NCI-H524 (cell line): ENCODE measurements around the gene PPM1H.
A peak's percentile ranks its signal among the peaks of the same experiment; 100 is the strongest.

ENCODE experiments used
- DNase-seq, 2 experiments: peaks; one replicate each; lab custom pipeline; 2025; lab: John Stamatoyannopoulos, UW

The PPM1H gene

DNA sequence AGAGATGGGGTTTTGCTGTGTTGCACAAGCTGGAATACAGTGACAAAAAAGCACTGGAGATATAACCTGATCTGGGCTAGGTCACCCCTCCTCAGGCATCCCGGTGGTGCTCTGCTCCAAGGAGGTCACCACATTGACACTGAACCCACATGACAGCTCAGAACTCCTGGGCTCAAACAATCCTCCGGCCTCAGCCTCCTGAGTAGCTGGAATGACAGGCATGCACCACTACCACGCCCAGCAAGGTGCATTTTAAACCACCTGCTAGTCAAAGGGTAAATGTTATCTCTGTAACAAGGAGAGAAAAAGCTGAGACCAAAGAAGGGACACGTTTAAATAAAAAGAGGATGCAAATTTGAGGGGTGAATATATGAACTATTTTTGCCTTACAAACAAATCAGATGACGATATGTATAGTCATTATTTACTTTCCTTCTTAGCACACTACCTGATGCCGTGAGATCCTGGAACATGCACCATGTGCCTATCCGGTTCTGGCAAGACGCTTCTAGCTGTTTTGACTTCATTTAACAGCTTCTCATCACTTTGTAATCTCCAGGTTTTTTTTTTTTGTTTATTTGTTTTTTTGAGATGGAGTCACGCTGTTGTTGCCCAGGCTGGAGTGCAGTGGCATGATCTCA lies 135.1 kb downstream of the PPM1H start:
- no peak for DNase-seq

DNA sequence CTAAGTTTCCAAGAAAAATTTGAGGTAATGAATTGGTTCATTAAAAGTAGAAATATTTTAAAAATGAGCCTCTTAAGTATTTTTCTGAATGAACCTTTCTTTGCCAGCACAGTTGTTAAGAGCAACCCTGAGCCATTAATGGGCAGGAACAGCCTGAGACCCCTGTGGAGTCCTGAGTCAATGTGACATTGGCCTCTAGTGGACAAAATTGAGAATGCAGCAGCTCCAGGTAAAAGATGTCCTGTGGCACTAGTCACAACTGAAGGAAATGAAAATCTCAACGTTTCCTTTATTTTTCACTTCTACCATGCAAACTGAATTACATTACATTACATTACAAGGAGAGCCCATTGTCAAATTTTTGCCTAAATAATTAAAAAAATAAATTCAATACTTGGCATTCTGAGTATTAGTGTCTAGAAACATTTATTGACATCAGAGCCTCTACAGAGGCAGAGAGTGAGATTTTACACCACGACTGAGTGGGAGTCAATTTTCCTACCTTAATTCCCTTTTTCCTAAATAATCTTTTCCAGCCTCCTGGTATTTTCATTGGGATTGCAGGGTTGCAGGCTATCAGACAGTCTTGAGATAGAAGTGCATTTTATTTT lies 135.7 kb downstream of the PPM1H start:
- peak; percentile 61 to 80 for DNase-seq

DNA sequence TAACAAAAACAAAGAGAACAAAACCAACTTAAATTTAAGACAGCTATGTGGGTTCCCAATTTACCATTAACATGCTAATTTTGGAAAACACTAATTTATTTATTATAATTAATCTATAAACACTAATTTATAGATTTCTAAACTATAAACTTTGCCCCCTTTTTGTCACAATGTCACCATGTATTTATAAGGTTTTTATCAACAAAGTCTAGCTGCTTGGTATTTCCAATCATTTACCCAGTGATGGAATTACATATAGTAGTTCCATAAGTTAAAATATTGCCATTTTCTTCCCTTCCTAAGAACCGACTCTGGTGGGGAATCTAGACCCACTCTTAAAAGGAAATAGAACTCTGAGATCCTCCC lies 140.7 kb downstream of the PPM1H start:
- no peak for DNase-seq

DNA sequence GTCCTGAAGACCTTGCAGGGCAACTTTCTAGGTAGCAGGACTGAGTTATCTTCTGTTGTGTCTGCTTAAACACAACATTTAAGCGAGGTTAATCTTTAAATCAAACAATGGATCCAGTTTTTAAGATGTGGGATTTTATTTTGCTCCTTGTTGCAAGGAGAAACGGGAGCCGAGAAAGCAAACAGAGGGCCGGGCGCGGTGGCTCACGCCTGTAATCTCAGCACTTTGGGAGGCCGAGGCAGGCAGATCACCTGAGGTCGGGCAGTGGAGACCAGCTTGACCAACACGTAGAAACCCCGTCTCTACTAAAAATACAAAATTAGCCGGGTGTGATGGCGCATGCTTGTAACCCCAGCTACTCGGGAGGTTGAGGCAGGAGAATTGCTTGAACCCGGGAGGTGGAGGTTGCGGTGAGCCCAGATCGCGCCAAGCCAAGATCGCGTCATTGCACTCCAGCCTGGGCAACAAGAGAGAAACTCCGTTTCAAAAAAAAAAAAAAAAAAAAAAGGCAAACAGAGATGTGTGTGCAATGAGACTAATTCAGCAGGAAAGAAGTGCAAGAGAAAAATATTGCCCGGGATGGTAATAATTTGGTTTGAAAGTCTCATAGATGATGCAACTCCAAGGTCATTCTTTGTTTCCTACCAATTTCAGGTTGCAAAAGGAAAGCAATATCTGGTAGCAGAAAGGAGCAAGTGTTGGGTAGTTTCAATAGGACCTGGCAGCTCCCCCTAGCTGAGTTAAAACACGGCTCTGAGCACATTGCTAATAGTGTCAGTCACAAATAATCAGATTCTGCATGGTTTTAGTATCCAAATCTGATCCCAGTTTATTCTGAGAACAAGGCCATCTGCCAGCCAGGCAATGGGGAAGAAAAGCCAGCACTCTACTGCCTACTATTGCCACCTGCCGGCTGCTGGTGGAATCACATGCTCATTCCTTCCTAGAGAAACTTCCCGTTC lies 141.4 kb downstream of the PPM1H start:
- DNase-seq = peak; percentile 74 to 96

DNA sequence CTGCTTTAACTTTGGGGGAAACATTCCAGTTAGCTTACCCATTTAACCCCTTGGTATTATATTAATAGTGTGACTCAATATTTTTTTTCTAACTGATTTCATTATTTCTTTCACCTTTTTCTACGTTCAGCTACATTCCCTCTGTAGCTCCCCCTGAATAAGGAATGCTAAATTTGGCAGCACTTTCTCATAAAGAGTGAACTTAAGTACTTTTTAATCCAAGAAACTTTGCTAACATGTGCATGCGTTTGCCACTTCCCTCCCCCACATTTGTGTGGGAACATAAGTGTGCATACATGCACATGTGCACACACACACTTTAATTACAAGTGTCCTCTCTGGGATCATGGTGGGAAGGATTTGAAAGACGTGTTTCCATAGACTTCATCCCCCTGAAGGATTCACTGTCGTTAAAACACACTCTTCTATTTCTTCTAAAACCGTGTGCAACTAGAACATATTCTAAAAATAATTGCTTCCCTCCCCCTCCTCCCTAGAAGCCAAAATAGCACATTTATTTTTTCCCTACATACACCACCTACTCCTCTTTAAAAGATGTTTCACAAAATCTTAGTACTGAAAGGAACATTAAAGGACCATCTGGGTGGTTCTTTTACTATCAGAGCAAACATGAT lies 142.6 kb downstream of the PPM1H start:
- no peak for DNase-seq

DNA sequence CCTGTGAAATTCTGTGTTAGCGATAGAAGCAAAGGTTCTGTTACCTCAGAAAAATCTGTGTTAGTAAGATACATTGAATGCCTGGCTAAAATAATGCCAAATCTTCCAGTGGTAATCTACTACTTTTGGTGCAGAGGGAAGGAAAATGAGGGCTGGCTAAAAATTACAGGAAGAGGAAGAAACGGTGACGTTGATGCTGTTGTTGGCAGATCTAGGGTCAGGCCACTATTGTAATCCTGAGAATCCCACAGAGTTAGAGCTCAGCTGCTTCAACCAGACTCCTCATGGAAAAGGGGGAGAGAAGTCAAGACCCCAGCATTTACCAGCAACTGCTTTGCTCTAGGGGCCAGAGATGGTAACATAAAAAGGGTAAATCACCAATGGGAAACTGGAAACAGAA lies 145.1 kb downstream of the PPM1H start:
- DNase-seq = no peak

DNA sequence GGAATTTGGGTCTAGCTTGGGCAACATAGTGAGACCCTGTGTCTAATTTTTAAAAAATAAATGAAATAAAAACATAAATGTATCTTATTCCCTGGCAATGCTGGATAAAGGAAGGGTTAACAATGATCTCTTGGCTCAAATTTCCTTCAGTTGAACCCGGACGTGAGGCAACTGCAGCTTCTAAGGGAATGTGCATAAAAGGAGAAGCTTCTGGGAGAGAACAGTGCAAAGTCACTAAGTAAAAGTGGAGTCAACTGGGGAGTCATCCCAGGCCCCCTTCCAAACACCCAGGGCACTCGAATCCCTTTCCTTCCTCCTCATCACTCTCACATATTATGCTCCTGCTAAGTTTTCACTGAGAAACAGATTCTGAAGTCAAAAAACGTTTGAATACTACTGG lies 147.3 kb downstream of the PPM1H start:
- DNase-seq = no peak

DNA sequence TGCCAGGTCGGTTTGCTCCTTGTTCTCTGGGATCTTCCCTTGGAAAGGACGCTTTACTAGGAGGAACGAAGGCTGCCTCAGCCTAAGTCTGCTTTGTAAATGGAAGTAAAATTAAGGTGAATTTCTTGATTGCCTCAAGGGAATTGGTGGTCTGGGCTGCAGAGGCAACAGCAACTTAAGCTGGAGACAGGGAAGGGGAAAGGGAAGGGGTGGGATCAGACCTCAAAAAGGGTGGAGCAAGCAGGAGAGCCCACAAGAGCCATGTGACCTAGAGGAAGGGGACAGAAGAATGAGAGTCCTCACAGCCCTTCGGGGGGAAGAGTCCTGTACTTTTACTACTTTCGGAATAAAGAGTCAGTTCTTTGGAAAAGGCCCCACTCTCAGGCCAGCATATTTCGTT lies 147.9 kb downstream of the PPM1H start:
- no peak for DNase-seq

DNA sequence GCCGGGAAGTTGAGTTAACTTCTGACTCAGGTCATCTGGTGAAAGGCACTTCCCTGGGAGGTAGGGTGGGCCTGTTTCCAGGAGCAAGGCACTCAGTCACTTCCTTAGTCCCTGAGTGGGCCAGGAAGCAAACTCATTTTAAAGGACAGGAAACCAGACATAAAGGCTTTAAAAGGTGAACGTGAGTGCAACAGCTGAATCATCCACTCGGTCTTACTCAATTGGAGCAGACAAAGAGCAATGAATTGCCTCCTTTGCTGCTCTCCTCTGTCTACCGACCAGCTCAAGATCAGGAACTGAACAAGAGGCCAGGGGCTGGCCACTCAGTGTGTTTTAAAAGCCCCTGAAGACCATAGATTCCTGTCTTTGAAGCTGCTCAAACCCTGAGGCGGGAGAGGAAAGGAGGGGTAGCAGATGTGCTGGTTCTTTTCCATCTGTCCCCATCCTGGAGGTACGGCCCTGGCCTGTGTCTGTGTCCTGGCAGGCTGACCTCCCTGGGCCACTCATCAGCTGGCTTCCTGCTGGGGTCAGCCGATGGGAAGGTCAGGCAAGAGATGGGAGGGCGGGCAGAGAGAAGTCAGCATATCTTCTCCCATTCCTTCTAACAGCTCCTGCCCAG lies 148.9 kb downstream of the PPM1H start:
- DNase-seq = no peak

DNA sequence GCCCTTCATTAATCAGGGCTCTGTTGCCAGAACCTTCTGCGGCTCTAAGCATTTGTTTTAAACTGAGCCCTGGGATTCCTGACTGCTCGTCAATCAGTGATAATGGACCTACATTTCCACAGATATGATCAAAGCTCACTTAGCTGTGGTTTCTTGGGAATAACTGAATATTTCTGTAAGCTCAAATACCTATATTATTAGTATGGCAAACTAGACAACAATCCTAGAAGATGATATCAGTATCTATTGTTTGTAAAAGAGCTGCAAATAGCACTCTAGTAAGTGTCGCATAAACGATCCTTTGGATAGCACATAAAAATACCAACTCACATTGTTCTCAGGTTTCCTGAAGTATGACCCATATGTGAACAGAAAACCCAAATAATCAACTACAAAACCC lies 150.4 kb downstream of the PPM1H start:
- no peak for DNase-seq

DNA sequence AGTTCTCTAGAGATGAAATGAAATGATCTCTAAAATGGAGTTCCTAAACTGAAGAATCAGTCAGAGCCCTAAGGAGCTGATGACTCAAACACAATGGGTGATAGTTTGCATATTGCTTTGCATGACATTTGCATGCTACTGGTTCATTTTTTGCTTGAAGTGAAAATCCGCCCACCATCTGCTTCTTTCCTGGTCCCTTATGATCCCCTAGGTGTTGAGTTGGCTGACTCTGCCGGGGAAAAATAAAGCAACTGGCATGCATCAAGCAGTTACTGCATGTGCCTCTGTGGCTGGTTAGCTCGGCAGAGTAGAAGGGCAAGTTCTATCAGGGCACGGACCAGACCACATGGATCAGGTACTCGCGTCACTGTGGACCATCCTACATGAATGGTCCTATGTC lies 151.1 kb downstream of the PPM1H start:
- DNase-seq = peak in 1 of 2 experiments; percentile 15

DNA sequence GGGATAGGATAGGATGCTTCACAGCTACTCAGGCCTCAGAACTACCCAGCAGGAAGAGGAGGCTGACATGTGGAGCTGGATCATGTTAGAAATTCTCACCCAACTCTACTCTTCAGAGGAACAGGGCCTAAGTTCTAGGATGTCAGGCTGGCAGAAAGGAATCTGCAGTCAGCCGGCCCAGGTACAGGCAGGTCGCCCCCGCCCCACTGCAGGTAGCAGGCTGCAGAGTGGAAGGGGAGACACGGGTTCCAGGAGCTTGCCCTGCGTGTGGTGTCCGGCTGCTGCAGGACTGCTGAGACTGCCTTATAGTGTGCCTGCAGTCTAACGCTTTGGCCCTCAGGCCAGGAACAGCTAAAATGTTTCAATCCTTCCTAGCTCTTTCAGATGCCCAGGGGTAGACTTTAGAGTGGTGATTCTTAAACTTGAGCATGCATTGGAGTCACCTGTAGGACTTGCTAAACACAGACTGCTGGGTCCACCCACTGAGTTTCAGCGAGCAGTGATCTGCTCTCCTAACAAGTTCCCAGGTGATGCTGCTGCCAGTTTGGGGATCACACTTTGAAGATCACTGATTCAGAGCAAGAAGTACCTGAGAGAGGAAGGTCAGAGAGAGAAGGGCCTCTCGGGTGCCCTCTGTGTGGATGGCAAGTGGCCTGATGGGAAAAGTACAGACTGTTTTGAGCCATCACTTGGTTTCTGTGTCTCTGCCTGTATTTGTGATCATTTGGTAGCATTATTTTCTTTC lies 153.6 kb downstream of the PPM1H start:
- DNase-seq = no peak

DNA sequence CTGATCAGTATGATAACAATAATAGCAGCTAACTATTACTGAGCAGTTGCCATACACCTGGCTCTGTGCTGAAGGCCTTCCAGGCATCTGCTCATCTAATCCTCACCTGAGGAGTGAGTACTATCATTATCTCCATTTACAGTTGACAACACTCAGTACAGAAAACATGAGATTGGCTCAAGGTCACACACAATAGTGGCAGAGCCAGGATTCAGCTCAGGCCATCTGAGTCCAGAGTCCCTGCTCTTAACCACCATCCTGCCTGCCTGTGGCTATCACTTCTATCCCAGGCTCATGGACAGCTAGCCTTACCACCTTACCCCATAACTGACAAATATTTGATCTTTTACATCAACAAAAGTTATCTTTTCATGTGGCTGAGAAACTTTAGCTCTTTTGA lies 155.5 kb downstream of the PPM1H start:
- DNase-seq = no peak

DNA sequence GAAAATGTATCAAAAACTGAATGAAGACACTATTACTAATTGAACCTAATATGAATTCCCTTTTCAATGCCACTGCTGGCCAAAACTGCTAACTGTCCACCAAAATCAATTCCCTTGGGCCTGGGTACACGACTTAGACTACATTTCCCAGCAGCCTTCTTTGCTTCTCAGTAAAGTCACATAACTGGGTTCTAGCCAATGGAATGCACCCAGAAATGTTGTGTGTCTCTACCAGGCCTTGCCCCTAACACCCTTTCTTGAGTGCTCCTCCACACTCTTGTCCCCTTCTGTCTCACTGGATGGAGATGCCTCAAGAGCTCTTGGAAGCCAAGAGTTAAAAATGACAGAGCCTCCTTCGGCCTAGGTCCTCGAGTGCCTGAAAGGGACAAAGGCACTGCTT lies 156.8 kb downstream of the PPM1H start:
- DNase-seq = no peak

DNA sequence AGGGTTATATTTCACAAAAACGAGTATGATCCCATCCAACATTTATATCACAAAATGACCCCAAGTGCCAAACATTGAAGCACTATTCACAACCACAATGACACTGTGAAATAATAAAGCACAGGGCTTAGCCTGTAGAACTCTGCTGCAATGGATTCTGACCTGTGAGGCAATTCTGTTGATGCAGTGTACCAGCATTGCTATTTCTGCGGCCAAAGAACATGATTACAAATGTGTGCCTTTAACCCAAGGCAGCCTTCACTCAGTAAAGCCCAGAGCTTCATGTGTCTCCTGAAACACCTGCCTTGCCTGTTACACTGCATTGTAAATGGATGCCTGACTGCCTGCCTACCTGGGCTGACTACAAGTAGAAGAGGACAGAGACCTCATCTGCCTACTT lies 158.0 kb downstream of the PPM1H start:
- DNase-seq = no peak

DNA sequence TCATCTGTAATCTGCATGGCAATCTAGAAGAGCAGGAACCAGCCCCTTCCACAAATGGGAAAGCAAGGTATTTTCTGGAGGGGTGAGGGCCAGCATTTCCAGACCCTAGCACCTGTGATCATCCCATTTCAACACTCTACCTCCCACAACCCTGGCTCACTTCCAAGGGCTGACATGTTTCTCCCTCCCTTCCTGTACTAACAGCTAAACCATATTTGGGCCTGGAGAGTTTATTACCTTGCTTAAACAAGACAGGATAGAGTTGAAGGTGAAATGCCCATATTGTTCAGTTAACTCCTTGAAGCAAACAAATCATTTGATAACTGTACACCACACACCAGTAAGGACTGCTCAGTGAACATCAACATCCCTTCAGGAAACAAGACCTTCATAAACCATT lies 158.4 kb downstream of the PPM1H start:
- DNase-seq = no peak

DNA sequence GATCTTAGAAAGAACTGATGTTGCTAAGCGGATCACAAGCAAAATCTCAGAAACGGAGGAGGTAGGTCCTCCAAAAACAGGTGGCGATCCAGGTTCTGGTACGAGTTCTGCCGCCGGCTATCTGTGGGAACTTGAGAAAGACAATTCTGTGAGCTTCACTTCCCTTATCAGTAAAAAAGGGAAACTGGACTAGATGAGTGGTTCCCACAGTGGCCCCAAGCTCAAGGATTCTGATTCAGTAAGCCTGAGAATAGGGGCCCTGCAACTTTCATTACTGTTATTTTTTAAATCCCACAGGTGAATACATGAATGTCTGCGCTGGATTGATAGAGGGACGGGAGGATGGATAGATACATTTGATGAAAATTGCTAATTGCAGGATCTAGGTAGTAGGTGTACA lies 160.2 kb downstream of the PPM1H start:
- DNase-seq = no peak

DNA sequence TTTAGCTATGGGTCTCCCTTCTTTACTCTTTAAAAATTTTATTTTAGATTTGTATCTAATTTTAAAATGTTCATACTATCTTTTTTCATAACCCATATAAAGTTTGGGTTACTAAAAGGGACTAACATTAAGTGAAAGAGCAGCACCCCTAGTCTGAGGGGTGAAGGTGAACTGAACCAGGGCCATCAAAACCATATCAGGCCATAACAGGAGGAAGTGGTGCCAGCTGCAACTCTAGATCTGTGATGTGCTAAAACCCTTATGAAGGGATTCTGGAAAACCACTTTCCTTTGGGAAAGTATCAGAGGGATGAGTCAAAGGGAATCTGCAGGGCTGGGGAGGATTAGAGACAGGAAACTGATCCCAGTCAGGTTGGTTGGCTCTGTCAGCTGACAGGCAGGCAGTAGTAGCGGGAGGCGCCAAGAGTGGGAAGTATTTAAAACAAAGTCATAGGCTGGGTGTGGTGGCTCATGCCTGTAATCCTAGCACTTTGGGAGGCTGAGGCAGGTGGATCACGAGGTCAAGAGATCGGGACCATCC lies 162.5 kb downstream of the PPM1H start:
- DNase-seq = no peak

DNA sequence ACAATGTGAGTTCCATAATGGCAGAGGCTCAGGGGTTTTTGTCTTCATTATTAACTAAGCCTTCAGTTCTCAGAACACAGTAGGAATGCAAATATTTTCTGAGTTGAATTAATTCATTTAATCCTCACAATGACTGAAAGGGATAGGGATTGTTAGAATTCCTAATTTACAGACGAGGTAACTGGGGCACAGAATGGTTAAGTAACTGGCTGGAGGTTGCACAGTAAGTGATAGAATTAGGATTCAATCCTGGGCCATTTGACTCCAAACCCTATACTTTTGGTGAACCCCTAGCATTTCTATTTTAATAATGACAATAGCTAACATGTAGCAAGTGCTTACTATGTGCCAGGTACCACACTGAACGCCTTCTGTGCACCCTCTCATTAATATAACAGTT lies 163.1 kb downstream of the PPM1H start:
- no peak for DNase-seq

DNA sequence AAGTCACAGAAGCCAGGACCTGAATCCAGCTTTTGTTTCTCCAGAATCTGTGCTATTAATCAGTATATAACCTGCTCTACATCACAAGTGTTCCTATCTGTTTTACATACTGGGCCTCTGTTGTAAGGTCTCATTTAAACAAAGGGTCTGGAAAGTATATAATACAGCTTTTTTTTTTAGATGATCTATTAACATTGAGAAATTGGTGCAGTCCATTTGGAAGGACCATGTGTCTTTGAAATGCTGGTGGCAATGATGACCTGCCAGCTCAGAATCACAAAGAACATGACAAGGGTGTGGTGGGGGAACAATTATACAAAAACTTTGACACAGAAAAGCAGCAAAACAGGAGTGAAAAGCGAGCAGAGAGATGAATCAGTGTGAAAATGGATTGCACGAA lies 164.6 kb downstream of the PPM1H start:
- no peak for DNase-seq

DNA sequence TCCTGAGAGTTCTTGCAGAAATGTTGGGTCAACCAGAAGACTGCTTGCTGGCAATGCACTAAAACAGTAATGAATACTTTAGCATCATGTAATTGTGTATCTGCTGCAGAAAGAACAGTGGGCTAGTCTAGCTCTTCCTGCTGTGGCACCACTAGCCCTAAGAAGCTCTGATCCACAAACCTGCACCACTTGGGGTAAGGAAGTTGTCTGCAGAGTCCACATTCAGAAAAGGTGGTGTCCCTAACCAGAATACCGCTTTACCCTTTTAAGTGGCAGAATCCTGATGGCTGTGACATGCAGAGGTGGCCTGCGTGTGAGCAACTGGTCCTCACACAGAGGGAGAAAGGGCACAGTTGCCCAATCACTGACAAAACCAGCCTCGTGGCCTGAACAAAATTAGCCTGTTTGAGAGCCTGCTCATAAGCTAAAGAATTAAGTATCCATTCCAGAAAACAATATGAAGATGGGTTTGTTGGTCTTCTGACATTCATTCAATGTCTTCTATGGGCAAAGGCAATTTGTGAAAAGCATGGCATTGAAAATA lies 165.8 kb downstream of the PPM1H start:
- DNase-seq = no peak
